ENCODE measurements around the gene USP30. TPM values are rescaled to one million over a fixed set of nuclear protein-coding genes. Genes with fewer than 3 reads are reported as not detected.
A peak's percentile ranks its signal among the peaks of the same experiment; 100 is the strongest.

USP30 gene
- total RNA-seq, 1 experiment from 2014 or later = 7.8 TPM

DNA sequence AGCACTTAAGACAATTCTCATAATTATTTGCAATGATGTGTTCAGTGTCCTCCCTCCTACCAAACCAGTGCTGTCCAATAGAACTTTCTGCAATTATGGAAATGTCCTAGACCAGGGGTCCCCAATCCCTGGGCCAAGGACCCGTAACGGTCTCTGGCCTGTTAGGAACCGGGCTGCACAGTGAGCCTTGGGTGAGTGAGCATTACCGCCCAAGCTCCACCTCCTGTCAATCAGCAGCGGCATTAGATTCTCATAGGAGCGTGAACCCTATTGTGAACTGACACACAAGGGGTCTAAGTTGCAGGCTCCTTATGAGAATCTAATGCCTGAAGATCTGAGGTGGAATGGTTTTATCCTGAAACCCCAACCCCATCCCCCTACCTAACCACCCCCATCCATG lies 35.4 kb upstream of the USP30 start:
- H3K9me3 ChIP-seq (ENCODE audit: control insufficient read depth, low read depth, low read length) = no peaks in the 10 kb centered on the region
- Mint-ChIP-seq H3K4me3 (no peak overlapping the region), H3K9me3 (no peaks in the 10 kb centered on the region), H3K4me1 (peaks cover 8 to 10% of the 10 kb centered on the region in 2 experiments), H3K27me3 (ENCODE audit: low read depth) (peaks cover 21% of the 10 kb centered on the region), H3K27ac (no peak overlapping the region), H3K36me3 (ENCODE audit: insufficient read depth in 1 of 3, low read depth in 3 of 3) (no peaks in the 10 kb centered on the region)
- no peak overlapping the region for H3K4ac ChIP-seq (ENCODE audit: low read depth, low read length)
- H3T11ph ChIP-seq (ENCODE audit: low read length) = no peak overlapping the region
- H3K4me1 ChIP-seq (ENCODE audit: insufficient read depth, low read length) = no peaks in the 10 kb centered on the region
- H3K18ac ChIP-seq (ENCODE audit: insufficient read length, low read depth, low read length) = no peak overlapping the region
- WGBS (ENCODE audit: extremely low coverage, insufficient read length, low lambda C conversion rate) = no CpG with 5 or more reads among the region's 6 CpGs
- no peak overlapping the region for H2AK5ac ChIP-seq (ENCODE audit: insufficient read length, low read length)
- no peak overlapping the region for H3K23ac ChIP-seq (ENCODE audit: insufficient read length, low read depth, low read length)
- H4K5ac ChIP-seq (ENCODE audit: insufficient read length, low read depth, low read length) = no peak overlapping the region
- no peak overlapping the region for H2BK15ac ChIP-seq (ENCODE audit: low read depth, low read length)
- no peak overlapping the region for H2BK120ac ChIP-seq (ENCODE audit: low read depth, low read length, poor library complexity, severe bottlenecking)
- H2AFZ ChIP-seq (ENCODE audit: low read length) = no peak overlapping the region
- H3K14ac ChIP-seq (ENCODE audit: insufficient read depth, low read length) = no peak overlapping the region
- H3K27me3 ChIP-seq (ENCODE audit: insufficient read depth, low read length) = no peaks in the 10 kb centered on the region
- DNase-seq = peak; percentile 14
- H3K56ac ChIP-seq (ENCODE audit: insufficient read length, low read depth, low read length) = no peak overlapping the region
- H3K79me1 ChIP-seq (ENCODE audit: insufficient read depth, low read depth, low read length, poor library complexity, severe bottlenecking) = no peaks in the 10 kb centered on the region
- no peak overlapping the region for H4K8ac ChIP-seq (replicated peaks; ENCODE audit: insufficient read length, low read depth, low read length)
- H3K4me2 ChIP-seq (ENCODE audit: insufficient read depth, insufficient read length, low read length) = no peak overlapping the region
- no peak overlapping the region for H2BK12ac ChIP-seq (ENCODE audit: insufficient read length, low read depth, low read length)
- no peaks in the 10 kb centered on the region for H3K23me2 ChIP-seq (ENCODE audit: insufficient read length, low read depth, low read length, poor library complexity, severe bottlenecking)
- H2BK5ac ChIP-seq (ENCODE audit: insufficient read length, low read length) = no peak overlapping the region
- no peak overlapping the region for H3K9ac ChIP-seq (ENCODE audit: extremely low read depth, insufficient read length, low read length)
- no peaks in the 10 kb centered on the region for H3K79me2 ChIP-seq (ENCODE audit: insufficient read depth, low read length)
- TF ChIP-seq, protein P1, sequence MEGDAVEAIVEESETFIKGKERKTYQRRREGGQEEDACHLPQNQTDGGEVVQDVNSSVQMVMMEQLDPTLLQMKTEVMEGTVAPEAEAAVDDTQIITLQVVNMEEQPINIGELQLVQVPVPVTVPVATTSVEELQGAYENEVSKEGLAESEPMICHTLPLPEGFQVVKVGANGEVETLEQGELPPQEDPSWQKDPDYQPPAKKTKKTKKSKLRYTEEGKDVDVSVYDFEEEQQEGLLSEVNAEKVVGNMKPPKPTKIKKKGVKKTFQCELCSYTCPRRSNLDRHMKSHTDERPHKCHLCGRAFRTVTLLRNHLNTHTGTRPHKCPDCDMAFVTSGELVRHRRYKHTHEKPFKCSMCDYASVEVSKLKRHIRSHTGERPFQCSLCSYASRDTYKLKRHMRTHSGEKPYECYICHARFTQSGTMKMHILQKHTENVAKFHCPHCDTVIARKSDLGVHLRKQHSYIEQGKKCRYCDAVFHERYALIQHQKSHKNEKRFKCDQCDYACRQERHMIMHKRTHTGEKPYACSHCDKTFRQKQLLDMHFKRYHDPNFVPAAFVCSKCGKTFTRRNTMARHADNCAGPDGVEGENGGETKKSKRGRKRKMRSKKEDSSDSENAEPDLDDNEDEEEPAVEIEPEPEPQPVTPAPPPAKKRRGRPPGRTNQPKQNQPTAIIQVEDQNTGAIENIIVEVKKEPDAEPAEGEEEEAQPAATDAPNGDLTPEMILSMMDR (conservative IDR thresholded peaks at IDR 0.05) = no peak
- H2BK20ac ChIP-seq (ENCODE audit: low read depth, low read length, poor library complexity, severe bottlenecking) = no peak overlapping the region
- H3K27ac ChIP-seq (ENCODE audit: insufficient read length, low read depth, low read length) = no peak overlapping the region
- H4K20me1 ChIP-seq (ENCODE audit: control insufficient read depth, insufficient read depth, insufficient read length) = no peaks in the 10 kb centered on the region
- H4K91ac ChIP-seq (ENCODE audit: insufficient read length, low read depth, low read length) = no peak overlapping the region
